ENCODE results near the gene UBA52.
A peak's percentile ranks its signal among the peaks of the same experiment; 100 is the strongest.

The UBA52 gene

GRCh38 chr19:18609717-18610051 is 38.0 kb downstream of the UBA52 start:
- no peak overlapping the region for H3K4me3 ChIP-seq (replicated peaks in 1 of 2; ENCODE audit: low read depth in 2 of 2, low read length in 2 of 2)
- no peak for TF ChIP-seq CTCF (IDR thresholded peaks at IDR 0.05; ENCODE audit: low read depth, low read length)
- no peak for DNase-seq (ENCODE audit: low read depth in 2 of 2)

- no peak overlapping the region for H3K4me3 ChIP-seq (replicated peaks in 1 of 2; ENCODE audit: low read depth in 2 of 2, low read length in 2 of 2)
- no peak for TF ChIP-seq CTCF (IDR thresholded peaks at IDR 0.05; ENCODE audit: low read depth, low read length)
- no peak for DNase-seq (ENCODE audit: low read depth in 2 of 2)
Measured at GRCh38 chr19:18610245-18610555, 38.5 kb downstream of the UBA52 start.

GRCh38 chr19:18610556-18611326 is 39.1 kb downstream of the UBA52 start:
- DNase-seq (ENCODE audit: low read depth in 2 of 2) = no peak
- no peak for TF ChIP-seq CTCF (IDR thresholded peaks at IDR 0.05; ENCODE audit: low read depth, low read length)
- H3K4me3 ChIP-seq (replicated peaks in 1 of 2; ENCODE audit: low read depth in 2 of 2, low read length in 2 of 2) = no peak overlapping the region

GRCh38 chr19:18611327-18612050 is 39.8 kb downstream of the UBA52 start:
- no peak for DNase-seq (ENCODE audit: low read depth in 2 of 2)
- no peak overlapping the region for H3K4me3 ChIP-seq (replicated peaks in 1 of 2; ENCODE audit: low read depth in 2 of 2, low read length in 2 of 2)
- TF ChIP-seq CTCF (IDR thresholded peaks at IDR 0.05; ENCODE audit: low read depth, low read length) = no peak

- TF ChIP-seq CTCF (IDR thresholded peaks at IDR 0.05; ENCODE audit: low read depth, low read length) = no peak
- peak overlapping the region; percentile 31 to 40 for H3K4me3 ChIP-seq (replicated peaks in 1 of 2; ENCODE audit: low read depth in 2 of 2, low read length in 2 of 2)
- no peak for DNase-seq (ENCODE audit: low read depth in 2 of 2)
Measured at GRCh38 chr19:18612051-18612771, 40.6 kb downstream of the UBA52 start.

- peak within 1 kb of the TSS; percentile 31 to 40 for H3K4me3 ChIP-seq (replicated peaks in 1 of 2; ENCODE audit: low read depth in 2 of 2, low read length in 2 of 2)
- DNase-seq (ENCODE audit: low read depth in 2 of 2) = no peak
- no peak for TF ChIP-seq CTCF (IDR thresholded peaks at IDR 0.05; ENCODE audit: low read depth, low read length)
Measured at GRCh38 chr19:18612772-18613588, 41.3 kb downstream of the UBA52 start, which contains the start of gene TMEM59L. TSS of gene TMEM59L (plus strand) at chr19:18612870. CDS start at chr19:18612959, 89 bp downstream.
